ENCODE data around the gene CEP112.

GRCh38 chr17:65936013-65936412, 255.9 kb downstream of the CEP112 start:
- TF ChIP-seq CTCF (IDR thresholded peaks at IDR 0.05; ENCODE audit: low read length) (no peak), EZH2phosphoT487 (IDR thresholded peaks at IDR 0.05; ENCODE audit: low read length) (no peak), EZH2 (optimal IDR thresholded peaks at IDR 0.05; ENCODE audit: low read depth, low read length) (no peak)

Data from MM.1S (cell line).